WERI-Rb-1 (cell line): ENCODE measurements around the gene MBD1.
"Not testable (repeated sequence)": the region's sequence is repeated elsewhere in the genome, so short reads cannot be mapped to it uniquely, and the experiment has no call there.

Source experiments
- DNase-seq: peaks from one replicate; pipeline ENCODE4 v3.0.0-alpha.2; 2020
- H3K27ac ChIP-seq: fragments of 250-450 bp; sonication (Bioruptor Pico); 2 replicates; pipeline ENCODE4 v1.5.1; 2020; ENCODE audit warnings: mild to moderate bottlenecking, moderate library complexity
- H3K27me3 ChIP-seq: fragments of 250-450 bp; sonication (Bioruptor Pico); 2 replicates; pipeline ENCODE4 v1.5.1; 2021; ENCODE audit warnings: mild to moderate bottlenecking, low read depth, moderate library complexity; ENCODE audit not compliant: insufficient read depth, severe bottlenecking
- H3K36me3 ChIP-seq: fragments of 250-450 bp; sonication (Bioruptor Pico); 2 replicates; pipeline ENCODE4 v1.5.1; 2020; ENCODE audit warnings: mild to moderate bottlenecking, moderate library complexity
- H3K4me3 ChIP-seq: 2 replicates; pipeline ENCODE4 v1.5.1; 2011; ENCODE audit warnings: low read depth, mild to moderate bottlenecking, control low read depth, low read length
- H3K9me3 ChIP-seq: fragments of 250-450 bp; sonication (Bioruptor Pico); 2 replicates; pipeline ENCODE4 v1.5.1; 2021; ENCODE audit warnings: mild to moderate bottlenecking, moderate library complexity; ENCODE audit not compliant: severe bottlenecking
- TF ChIP-seq, protein P1 (sequence below): IDR thresholded peaks from 2 replicates; pipeline ENCODE4 v1.5.1; 2011; ENCODE audit warnings: low read depth, mild to moderate bottlenecking, control low read depth, inconsistent platforms, low read length

Gene MBD1

DNA sequence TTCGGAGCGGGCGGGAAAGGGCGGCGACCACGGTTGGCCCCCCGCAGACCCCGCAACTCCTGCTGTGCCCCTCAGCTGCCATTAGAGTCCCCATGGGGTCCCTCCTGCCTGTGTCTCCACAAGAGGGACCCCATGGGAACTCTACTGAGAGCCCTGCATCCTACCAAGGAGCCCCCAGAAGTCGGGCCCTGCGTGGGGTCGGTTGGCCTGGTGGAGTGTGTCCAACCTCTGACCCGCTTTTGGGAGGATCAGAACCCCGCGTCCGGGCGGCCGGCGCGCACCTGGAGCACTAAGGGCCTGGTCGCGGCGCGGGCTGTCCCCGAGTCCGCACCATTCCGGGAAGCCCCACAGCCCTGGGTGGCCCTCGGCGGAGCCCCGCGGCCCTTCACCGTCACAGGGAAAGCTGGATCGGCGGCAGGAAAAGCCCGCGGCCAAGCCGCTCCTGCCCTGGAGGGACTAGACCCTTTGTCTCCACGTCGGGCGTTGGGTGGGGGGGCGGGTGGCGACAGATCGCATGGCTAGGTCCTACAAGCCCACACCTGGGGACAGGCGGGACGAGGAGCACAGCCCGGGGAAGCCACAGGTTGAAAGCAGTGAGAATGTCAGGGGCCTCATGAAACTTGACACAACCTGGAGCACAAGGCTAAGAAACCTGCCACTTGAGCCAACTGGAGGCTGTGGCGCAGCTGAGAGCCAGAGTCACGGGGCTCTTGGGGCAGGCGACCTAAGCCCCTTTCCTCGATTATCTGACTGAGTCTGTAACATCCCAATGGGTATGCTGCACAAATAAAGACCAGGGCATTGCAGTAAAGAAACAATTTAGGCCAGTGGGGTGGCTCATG, 17.3 kb upstream of the MBD1 start:
- DNase-seq: no peak
- H3K9me3 ChIP-seq: no peaks in the 10 kb centered on the region
- H3K27me3 ChIP-seq: no peaks in the 10 kb centered on the region
- peak overlapping the region; percentile 58 for H3K4me3 ChIP-seq
- H3K27ac ChIP-seq: no peak overlapping the region
- TF ChIP-seq, protein P1, sequence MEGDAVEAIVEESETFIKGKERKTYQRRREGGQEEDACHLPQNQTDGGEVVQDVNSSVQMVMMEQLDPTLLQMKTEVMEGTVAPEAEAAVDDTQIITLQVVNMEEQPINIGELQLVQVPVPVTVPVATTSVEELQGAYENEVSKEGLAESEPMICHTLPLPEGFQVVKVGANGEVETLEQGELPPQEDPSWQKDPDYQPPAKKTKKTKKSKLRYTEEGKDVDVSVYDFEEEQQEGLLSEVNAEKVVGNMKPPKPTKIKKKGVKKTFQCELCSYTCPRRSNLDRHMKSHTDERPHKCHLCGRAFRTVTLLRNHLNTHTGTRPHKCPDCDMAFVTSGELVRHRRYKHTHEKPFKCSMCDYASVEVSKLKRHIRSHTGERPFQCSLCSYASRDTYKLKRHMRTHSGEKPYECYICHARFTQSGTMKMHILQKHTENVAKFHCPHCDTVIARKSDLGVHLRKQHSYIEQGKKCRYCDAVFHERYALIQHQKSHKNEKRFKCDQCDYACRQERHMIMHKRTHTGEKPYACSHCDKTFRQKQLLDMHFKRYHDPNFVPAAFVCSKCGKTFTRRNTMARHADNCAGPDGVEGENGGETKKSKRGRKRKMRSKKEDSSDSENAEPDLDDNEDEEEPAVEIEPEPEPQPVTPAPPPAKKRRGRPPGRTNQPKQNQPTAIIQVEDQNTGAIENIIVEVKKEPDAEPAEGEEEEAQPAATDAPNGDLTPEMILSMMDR: no peak
- H3K36me3 ChIP-seq: no peaks in the 10 kb centered on the region

DNA sequence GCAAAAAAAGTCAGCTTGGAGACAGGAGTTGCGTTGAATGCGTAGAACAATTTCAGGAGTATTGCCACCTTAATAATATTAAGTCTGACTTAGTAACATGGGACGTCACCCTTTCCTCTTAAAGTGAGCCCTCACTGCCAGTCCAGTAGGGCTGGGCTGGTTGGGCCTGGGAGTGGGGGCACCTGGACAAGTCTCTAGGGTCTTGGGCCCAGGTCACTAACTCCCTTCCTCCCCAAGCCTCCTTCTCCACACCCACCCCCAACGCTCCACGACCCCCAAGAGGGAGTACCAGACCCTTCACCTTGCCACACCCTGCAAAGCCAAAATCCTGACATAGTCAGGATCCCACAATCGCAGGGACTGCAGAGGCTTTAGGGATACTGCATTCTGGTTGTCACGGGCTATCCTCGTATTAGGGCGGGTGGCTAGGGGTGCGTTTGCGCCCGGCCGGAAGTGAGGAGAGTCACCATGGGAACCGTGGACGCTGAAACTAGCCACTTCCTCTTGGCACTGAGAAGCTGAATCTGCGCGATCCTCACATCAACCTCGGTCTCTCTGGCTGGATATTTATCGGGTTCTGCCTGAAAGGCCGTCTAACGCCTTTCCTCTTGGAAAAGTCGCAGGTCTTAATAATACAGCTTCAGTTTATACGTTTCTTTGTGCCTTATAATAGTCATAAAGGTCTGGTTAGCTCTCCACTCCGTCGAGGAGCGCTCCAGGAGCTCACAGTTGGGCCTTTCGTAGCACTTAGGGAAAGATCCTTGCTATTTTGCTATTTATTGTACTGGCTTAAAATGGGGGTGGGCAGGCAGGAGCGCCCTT, 16.5 kb upstream of the MBD1 start:
- Histone ChIP-seq H3K9me3 (no peaks in the 10 kb centered on the region), H3K27ac (no peak overlapping the region), H3K4me3 (peak overlapping the region; percentile 58), H3K36me3 (no peaks in the 10 kb centered on the region), H3K27me3 (no peaks in the 10 kb centered on the region)
- TF ChIP-seq, protein P1: no peak
- peak; percentile 85 for DNase-seq

DNA sequence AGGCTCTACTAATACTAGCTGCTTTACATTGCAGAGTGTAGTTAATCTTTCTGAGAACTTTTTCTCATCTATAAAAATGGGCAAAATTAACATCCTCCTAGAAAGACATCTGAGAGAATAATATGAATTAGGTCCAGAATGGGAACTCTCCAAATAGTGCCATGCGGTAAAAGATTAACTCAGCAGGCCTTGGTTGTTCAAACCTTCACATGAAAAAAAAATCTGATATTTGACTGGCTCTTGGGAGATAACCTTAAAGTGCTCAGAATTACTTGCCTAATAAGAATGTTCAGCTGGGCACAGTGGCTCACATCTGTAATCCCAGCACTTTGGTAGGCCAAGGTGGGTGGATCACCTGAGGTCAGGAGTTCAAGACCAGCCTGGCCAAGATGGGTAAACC, 11.7 kb upstream of the MBD1 start:
- Histone ChIP-seq H3K9me3 (no peaks in the 10 kb centered on the region), H3K27ac (no peak overlapping the region), H3K4me3 (no peak overlapping the region), H3K27me3 (no peaks in the 10 kb centered on the region), H3K36me3 (no peaks in the 10 kb centered on the region)
- TF ChIP-seq, protein P1: no peak
- no peak for DNase-seq

DNA sequence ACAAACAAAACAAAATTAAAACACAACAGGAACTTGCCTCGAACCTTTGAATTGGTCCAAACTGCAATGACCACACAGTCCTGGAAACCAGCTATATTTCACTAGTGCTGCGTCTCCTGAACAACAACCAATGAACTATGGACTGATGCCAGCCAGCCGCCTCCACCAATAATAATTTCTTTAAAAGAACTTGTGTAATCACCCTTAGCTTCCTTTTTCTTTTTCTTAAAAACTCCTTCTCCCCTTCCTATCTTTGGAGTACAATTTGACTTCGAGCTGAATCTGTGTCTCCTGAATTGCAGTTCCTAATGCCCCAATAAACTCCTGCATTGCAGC, 7.8 kb upstream of the MBD1 start:
- no peak overlapping the region for H3K4me3 ChIP-seq
- H3K27me3 ChIP-seq: no peaks in the 10 kb centered on the region
- DNase-seq: no peak
- peaks cover 17% of the 10 kb centered on the region for H3K36me3 ChIP-seq
- H3K9me3 ChIP-seq: no peaks in the 10 kb centered on the region
- no peak overlapping the region for H3K27ac ChIP-seq
- TF ChIP-seq, protein P1: no peak

DNA sequence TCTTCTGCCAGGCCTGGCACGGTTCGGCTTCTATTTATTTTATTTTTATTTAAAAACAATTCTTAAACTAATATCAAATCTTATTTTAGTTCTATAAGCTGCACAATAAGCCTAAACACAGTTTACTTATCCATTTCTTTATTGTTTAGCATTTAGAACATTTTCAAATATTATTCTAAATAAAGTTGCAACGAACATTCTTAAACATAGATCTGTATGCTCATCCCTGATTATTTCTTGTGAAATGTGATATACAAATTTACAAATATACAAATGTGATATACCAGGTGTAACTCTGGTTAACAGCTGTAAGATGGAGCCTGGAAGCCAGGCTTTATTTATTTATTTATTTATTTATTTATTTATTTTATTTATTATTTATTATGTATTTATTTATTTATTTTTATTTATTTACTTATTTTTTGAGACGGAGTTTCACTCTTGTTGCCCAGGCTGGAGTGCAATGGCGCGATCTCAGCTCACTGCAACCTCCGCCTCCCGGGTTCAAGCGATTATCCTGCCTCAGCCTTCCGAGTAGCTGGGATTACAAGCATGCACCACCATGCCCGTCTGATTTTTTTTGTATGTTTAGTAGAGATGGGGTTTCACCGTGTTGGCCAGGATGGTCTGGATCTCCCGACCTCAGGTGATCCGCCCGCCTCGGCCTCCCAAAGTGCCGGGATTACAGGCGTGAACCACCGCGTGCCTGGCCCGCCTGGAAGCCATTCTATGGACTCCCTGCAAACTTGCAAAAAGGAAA, 7.2 kb upstream of the MBD1 start:
- Histone ChIP-seq H3K36me3 (peaks cover 22% of the 10 kb centered on the region), H3K4me3 (peak overlapping the region; percentile 88), H3K27ac (peak overlapping the region; percentile 69)
- DNase-seq, H3K9me3 ChIP-seq, H3K27me3 ChIP-seq: not testable (repeated sequence)
